Measurements from ENCODE around the gene SLC25A38. TPM values are rescaled to one million over a fixed set of nuclear protein-coding genes. Genes with fewer than 3 reads are reported as not detected.

SLC25A38 gene
- total RNA-seq, 1 donor from 2014 or later, result 28.4 TPM

DNA sequence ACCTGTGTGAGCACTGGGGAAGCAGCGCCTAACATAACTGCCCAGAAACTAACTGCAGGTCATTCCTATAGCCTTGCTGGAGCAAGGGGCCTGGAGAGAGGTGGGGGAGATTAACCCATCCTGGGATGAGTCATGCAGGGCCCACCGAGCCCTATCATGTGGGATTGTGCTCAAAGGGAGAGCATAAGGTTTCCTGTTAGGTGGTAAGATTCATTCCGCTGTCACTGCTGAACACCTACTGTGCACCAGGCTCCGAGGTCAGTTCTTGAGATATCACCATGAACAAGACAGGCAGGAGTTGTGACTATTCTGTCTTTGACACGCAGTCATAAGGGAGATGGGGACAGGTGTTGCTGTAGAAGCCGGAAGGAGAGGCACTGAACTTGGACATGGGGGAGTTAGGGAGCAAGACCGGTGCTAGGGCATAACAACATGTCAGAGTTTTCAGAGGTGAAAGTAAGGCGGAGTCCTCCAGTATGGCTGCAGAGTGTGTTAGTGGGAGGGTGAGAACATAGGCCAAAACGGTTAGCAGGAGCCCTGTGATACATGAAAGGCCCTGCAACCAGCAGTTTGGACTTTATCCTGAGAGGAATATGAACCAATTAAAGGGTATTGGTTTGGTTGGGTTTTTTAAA, 2.4 kb downstream of the SLC25A38 start:
- H3K4me1 ChIP-seq, result peaks cover 34% of the 10 kb centered on the region
- intact Hi-C loops (cut with DNase I), result no loop called here
- no peaks in the 10 kb centered on the region for H3K9me3 ChIP-seq
- no peaks in the 10 kb centered on the region for H3K27me3 ChIP-seq (ENCODE audit: low read depth)
- no peak overlapping the region for H3K27ac ChIP-seq
- ATAC-seq, result no peak
- peak overlapping the region; percentile 96 for H3K4me3 ChIP-seq
- TF ChIP-seq, protein P1, sequence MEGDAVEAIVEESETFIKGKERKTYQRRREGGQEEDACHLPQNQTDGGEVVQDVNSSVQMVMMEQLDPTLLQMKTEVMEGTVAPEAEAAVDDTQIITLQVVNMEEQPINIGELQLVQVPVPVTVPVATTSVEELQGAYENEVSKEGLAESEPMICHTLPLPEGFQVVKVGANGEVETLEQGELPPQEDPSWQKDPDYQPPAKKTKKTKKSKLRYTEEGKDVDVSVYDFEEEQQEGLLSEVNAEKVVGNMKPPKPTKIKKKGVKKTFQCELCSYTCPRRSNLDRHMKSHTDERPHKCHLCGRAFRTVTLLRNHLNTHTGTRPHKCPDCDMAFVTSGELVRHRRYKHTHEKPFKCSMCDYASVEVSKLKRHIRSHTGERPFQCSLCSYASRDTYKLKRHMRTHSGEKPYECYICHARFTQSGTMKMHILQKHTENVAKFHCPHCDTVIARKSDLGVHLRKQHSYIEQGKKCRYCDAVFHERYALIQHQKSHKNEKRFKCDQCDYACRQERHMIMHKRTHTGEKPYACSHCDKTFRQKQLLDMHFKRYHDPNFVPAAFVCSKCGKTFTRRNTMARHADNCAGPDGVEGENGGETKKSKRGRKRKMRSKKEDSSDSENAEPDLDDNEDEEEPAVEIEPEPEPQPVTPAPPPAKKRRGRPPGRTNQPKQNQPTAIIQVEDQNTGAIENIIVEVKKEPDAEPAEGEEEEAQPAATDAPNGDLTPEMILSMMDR (IDR thresholded peaks at IDR 0.05), result no peak
- no peak for DNase-seq
- peaks cover 15% of the 10 kb centered on the region for H3K36me3 ChIP-seq

DNA sequence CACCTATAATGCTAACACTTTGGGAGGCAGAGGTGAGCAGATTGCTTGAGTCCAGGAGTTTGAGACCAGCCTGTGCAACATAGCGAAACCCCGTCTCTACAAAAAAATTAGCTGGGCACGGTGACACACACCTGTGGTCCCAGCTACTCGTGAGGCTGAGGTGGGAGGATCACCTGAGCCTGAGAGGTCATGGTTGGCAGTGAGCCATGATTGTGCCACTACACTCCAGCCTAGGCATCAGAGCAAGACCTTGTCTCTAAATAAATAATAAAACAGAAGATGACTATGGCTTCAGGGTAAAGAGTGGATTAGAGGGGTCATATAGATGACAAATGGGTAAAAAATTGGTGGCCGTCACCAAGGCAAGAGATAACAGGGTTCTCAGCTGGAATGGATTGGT, 3.1 kb downstream of the SLC25A38 start:
- TF ChIP-seq, protein P1 (IDR thresholded peaks at IDR 0.05), result no peak
- DNase-seq (no peak), ATAC-seq (no peak)
- H3K4me1 ChIP-seq, result peaks cover 34% of the 10 kb centered on the region
- intact Hi-C loops (cut with DNase I), result no loop called here
- no peaks in the 10 kb centered on the region for H3K27me3 ChIP-seq (ENCODE audit: low read depth)
- peaks cover 22% of the 10 kb centered on the region for H3K36me3 ChIP-seq
- no peak overlapping the region for H3K4me3 ChIP-seq
- no peaks in the 10 kb centered on the region for H3K9me3 ChIP-seq
- no peak overlapping the region for H3K27ac ChIP-seq

DNA sequence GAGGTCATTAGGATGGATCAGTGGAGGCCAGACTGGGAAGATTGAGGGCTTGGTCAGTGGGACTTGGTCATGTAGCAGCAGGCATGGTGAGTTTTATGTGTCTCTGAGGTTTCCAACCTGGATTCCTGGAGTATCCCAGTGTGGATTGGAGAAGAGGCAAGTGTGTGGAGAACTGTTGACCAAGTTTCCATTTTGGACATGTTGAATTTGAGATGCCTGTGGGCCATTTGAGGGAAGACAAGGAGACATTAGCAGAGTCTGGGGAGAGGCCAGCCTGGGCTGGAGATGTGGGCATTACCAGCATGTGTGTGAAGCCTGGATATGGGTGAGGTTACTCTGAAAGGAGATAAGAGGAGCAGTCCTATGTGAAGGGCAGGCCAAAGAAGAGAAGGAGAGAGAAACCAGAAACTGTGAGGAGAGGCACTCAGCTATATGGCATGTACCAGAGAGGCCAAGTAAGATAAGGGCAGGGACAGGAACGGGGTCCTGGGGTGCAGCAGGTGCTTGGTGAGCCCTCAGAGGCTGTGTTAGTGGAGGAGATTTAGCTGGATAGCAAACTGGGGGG, 4.3 kb downstream of the SLC25A38 start:
- Histone ChIP-seq H3K4me1 (peaks cover 32% of the 10 kb centered on the region), H3K4me3 (no peak overlapping the region)
- TF ChIP-seq, protein P1 (IDR thresholded peaks at IDR 0.05), result no peak

GRCh38 chr3:39388153-39388552, 5.0 kb downstream of the SLC25A38 start:
- Histone ChIP-seq H3K4me3 (no peak overlapping the region), H3K27me3 (ENCODE audit: low read depth) (no peaks in the 10 kb centered on the region), H3K4me1 (peaks cover 26% of the 10 kb centered on the region), H3K9me3 (no peaks in the 10 kb centered on the region), H3K36me3 (peaks cover 41% of the 10 kb centered on the region), H3K27ac (no peak overlapping the region)
- intact Hi-C loops (cut with DNase I), result no loop called here
- DNase-seq (no peak), ATAC-seq (no peak)
- TF ChIP-seq, protein P1 (IDR thresholded peaks at IDR 0.05), result no peak

More for the DNA sequence above, 4.3 kb downstream of the SLC25A38 start:
- no peak overlapping the region for H3K27ac ChIP-seq
- H3K36me3 ChIP-seq, result peaks cover 34% of the 10 kb centered on the region
- H3K27me3 ChIP-seq (ENCODE audit: low read depth), result no peaks in the 10 kb centered on the region
- ATAC-seq (no peak), DNase-seq (no peak)
- H3K9me3 ChIP-seq, result no peaks in the 10 kb centered on the region
- intact Hi-C loops (cut with DNase I), result no loop called here

GRCh38 chr3:39388741-39389248, 5.6 kb downstream of the SLC25A38 start:
- TF ChIP-seq, protein P1 (IDR thresholded peaks at IDR 0.05), result no peak
- intact Hi-C loops (cut with DNase I), result no loop called here
- DNase-seq (no peak), ATAC-seq (no peak)
- Histone ChIP-seq H3K9me3 (no peaks in the 10 kb centered on the region), H3K27ac (no peak overlapping the region), H3K4me1 (peaks cover 26% of the 10 kb centered on the region), H3K27me3 (ENCODE audit: low read depth) (no peaks in the 10 kb centered on the region), H3K36me3 (peaks cover 47% of the 10 kb centered on the region), H3K4me3 (no peak overlapping the region)

All from lower lobe of right lung (tissue), 2 donors.